GM18858 (cell line): ENCODE measurements around the gene LHFPL6.

Experiments used
- ATAC-seq: cut with Tn5 transposase; IDR thresholded peaks from one replicate; pipeline ENCODE4 v1.9.1; 2021; ENCODE audit not compliant: unreplicated experiment

LHFPL6 gene

GRCh38 chr13:39318161-39318560, 284.8 kb downstream of the LHFPL6 start:
- ATAC-seq, result no peak

GRCh38 chr13:39317291-39317690, 285.7 kb downstream of the LHFPL6 start:
- ATAC-seq, result no peak

GRCh38 chr13:39315796-39316195, 287.2 kb downstream of the LHFPL6 start:
- no peak for ATAC-seq

GRCh38 chr13:39313721-39314120, 289.3 kb downstream of the LHFPL6 start:
- no peak for ATAC-seq

- no peak for ATAC-seq
These were observed 290.4 kb downstream of the LHFPL6 start for GRCh38 chr13:39312596-39312995.

GRCh38 chr13:39311619-39312018, 291.4 kb downstream of the LHFPL6 start:
- ATAC-seq, result no peak

- no peak for ATAC-seq
These were observed 292.0 kb downstream of the LHFPL6 start for GRCh38 chr13:39310961-39311360.

- ATAC-seq, result peak; percentile 90
These were observed 296.1 kb downstream of the LHFPL6 start for GRCh38 chr13:39306639-39307589.

- ATAC-seq, result no peak
These were observed 300.2 kb downstream of the LHFPL6 start for GRCh38 chr13:39302820-39303219.

GRCh38 chr13:39298951-39299350, 304.0 kb downstream of the LHFPL6 start:
- no peak for ATAC-seq

- ATAC-seq, result no peak
These were observed 305.3 kb downstream of the LHFPL6 start for GRCh38 chr13:39297664-39298171.

GRCh38 chr13:39297023-39297422, 306.0 kb downstream of the LHFPL6 start:
- ATAC-seq, result no peak

GRCh38 chr13:39296193-39296592, 306.8 kb downstream of the LHFPL6 start:
- no peak for ATAC-seq
